GM21576 (cell line): ENCODE results near the gene HLF.

ENCODE experiments used
- ATAC-seq: cut with Tn5 transposase; IDR thresholded peaks from one replicate; pipeline ENCODE4 v1.9.1; 2021; ENCODE audit warnings: mild to moderate bottlenecking, moderate library complexity; ENCODE audit not compliant: unreplicated experiment

Gene HLF

DNA sequence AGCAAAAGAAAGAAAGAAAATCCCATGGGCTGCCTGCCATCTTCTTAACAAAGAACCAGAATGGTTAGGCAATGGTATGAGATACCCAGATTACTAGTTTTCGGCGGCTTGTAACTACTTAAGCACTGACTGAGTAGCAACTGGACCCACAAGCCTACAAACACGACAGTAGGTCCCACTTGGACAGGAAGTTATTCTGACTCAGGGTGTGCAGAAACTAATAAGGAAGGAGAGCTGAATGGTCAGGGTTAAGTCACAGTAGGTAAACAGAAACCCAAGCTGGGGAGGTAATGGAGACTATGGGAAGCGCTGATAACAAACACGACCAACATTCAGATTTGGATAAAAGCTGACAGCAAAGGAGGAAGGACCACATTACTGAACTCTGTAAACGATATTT, 10.4 kb upstream of the HLF start:
- ATAC-seq = no peak

DNA sequence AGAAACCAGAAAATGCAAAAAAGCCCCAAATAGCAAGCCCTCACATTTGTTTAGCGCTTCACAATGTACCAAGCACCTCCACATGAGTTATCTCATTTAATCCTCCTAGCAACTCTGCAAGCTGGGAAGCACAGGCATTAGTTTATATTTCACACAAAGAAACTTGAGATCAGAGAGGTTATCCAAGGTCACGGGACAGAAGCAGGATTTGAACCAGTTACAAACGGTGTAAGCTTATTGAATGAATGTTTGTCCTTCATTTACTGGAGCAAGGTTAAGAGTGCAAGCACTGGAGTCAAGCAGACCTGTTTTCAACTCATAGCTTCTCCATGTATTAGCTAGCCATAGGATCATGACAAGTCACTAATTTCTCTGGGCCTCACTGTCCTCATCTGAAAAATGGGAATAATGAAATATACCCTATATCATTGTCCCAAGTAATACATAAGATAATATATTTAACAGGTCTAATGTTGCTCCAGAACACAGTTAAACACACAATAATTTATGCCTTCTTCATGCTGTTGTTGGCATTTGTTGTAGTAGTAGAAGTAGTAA, 6.1 kb upstream of the HLF start:
- no peak for ATAC-seq

DNA sequence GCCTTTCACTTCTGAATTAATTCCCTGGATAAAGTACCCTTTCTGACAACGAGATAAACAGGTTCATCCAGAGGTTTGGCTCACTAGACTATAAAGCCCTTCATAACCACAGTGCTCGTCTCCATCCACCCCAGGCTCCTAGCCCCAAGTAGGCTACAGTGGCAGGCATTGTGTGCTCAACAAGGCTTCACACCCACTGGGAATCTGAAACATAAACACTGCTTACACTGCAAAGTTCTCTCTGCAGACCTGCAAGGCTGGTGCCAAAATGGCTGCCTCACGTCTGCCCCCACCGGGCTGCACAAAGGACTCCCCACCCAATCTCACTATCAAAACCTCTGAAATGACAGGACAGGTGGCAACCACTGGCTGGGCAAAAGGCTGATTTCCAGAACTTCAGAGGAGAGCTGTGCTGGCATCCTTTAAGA, 5.1 kb upstream of the HLF start:
- no peak for ATAC-seq

DNA sequence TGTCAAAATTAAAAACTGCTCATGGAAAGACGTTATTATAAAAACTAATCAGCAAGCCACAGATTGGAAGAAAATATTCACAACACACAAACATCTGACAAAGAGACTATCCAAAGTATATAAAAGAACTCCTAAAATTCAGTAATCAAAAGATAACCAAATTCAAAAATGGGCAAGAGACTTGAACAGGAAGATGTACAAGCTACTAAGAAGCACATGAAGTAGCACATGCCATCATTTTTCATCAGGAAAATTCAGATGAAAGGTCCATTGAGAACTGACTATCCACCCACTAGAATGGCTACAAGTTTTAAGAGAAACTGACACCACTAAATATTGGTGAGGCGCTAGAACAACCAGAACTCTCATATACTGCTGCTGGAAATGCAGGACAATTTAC, 3.4 kb upstream of the HLF start:
- ATAC-seq = no peak

DNA sequence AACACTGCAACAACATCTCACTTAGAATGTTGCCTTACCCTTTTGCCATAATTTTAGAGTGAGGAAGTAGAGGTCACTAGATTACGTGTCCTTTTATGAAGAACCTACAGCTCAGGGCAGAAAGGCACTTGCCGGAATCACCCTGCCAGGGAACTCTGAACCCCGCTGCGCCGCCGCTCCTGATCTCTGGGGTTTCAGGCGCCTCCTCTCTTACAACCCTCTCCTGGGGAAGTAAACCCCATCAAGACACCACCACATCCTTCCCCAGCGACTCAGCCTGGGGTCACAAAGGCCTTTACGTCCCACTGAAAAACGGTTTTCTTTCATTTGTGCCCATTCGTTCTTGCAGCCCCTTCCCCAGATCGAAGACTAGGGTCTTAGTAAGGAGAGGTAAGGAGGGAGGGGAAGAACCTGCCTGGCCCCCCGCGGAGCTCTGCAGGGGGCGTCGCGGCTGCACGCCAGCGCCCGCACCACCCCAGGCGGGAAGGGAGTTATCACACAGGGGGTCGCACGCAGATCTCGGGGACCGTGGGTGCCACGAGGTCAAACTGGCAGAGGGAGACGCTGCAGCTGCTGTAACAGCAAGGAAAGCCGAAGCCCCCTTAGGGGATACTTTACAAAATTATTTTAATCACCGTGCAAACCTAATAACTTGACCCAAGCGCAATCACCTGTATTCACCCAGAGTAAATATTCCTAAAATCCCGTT, 1.0 kb upstream of the HLF start:
- ATAC-seq = no peak

DNA sequence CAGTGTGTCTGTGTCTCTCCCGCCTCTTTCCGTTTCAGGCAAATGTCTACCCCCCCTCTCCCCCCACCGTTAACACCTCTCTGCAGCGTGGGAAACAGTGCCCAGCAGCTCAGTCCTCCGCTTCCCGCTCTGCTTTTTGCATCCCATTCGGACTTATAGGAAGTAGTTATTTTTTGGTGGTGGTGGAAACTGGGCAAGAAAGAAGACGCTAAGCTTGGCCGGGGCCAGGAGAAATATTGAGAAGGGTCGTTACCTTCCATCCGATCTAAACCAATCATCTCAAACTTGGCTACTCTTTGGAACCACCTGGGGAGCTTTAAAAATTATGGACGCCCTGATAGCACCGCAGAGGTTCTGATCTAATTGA, 499 bp upstream of the HLF start:
- no peak for ATAC-seq

DNA sequence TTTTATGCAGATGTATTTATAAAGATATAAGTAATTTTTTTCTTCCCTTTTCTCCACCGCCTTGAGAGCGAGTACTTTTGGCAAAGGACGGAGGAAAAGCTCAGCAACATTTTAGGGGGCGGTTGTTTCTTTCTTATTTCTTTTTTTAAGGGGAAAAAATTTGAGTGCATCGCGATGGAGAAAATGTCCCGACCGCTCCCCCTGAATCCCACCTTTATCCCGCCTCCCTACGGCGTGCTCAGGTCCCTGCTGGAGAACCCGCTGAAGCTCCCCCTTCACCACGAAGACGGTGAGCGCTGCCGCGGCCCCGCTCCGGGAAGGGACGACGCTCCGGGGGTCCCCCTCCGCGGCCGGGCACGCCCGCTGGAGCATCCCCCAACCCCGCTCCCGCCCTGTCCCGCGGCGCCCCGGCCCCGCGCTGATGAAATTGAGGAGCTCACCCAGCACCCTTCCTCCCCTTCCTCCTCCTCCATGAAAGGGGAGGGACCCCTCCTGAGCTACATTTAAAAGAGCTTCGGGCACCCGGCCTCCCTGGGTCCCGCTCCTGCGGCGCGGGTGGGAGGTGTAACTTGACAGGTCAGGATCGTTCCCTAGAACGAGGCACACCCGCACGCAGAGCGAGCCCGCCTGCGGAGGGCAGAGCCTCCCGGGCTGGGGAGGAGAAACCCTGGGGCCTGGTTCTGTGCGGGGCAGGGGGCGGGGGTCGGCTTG, 706 bp downstream of the HLF start:
- no peak for ATAC-seq

DNA sequence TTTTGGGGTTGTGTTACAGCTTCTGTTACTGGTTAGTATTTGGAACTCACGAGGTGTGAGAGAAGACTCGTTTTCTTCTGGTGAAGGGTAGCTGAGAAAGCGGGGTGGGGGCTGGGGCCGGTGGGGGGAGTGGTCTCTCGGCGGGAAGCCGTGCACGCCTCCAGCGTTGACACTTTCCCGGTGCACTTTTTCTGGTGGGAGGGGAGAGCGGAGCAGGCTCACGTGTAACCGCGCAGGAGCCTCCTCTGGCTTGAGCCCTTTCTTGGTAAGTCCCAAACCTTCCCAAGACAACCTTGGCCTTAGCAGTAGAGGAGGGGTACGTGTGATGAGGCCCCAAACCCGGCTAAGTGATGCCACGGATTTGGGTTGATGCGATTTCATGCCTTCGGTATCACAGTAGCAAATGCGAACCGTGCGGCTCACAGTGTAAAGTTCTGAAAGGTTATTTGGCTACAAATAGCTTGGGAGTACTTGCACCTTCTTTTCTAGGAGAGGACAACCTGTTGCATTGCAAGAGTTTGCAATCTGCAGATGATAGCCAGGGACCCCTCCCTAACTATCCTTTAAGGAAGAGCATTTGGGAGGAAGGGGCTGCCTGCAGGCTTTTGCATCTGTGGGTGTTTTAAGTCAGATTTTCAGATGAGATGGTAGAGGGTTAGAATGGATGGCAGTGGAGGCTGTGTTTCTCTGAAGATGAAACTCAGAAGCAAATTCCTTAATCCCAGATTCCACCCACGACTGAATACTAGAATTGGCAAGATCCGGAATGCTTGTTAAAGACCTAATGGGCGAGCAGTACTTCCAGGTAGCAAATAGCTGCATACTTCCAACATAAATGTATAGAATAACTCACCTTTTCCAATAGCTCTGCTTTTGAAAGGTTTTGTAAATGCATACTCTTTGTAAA, 1.5 kb downstream of the HLF start:
- no peak for ATAC-seq

DNA sequence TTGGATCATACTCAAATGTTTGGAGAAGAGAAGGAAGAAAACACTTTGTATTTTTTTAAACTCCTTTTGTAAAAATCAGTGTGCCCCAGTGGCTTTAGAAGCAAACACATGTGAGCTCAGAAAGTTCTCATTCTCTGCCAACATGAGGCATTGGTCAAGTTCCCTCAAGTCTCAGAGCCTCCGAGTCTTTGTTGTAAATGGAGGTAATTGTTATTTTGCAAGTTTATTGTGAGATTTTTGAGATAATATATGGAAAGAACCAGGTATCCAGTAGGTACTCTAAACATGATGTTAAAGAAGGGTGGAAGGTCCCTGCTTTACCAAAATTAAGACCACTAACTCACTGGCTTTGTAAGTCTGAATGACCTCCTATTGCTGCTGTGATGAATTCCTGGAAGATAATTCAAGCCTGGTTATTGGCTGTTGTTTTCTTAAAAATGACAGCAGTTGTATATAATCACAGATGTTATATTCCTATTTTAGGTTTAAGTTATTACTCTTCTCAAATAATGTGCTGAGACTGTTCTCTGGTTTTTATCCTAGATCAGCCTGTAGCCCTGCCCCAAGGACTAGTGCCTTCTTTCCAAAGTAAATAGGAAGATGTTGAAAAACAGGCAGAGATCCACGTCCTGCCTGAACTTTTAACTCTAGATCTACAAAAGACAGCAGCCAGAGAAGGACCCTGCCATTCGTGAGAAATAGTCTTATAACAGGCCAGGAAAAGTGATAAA, 2.4 kb downstream of the HLF start:
- ATAC-seq = no peak

DNA sequence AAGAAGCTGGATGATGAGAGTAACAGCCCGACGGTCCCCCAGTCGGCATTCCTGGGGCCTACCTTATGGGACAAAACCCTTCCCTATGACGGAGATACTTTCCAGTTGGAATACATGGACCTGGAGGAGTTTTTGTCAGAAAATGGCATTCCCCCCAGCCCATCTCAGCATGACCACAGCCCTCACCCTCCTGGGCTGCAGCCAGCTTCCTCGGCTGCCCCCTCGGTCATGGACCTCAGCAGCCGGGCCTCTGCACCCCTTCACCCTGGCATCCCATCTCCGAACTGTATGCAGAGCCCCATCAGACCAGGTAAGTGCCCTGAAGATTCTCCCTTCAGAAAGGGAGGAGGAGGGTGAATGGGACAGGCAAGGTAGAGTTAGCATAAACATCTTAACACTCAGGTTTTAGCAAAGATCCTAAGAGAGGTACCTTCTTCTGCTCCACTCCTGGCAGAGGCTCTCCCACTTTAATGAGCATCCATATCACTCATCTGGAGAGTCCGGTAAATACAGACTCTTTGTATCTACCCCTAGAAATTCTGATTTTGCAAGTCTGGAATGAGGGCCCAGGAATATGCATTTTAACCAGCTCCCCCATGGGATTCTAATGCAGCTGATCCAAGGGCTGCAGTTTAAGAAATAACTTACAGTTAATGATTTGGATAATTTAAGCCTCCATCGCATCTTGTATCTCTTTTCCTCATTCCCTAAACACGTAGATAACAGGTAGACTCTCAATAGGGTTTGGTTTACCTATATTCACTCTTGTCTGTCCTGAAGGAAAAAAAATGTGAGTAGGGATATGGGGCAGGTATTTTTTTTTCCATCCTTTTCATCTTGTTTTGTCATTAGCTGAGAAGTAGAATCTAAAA, 3.3 kb downstream of the HLF start:
- no peak for ATAC-seq

DNA sequence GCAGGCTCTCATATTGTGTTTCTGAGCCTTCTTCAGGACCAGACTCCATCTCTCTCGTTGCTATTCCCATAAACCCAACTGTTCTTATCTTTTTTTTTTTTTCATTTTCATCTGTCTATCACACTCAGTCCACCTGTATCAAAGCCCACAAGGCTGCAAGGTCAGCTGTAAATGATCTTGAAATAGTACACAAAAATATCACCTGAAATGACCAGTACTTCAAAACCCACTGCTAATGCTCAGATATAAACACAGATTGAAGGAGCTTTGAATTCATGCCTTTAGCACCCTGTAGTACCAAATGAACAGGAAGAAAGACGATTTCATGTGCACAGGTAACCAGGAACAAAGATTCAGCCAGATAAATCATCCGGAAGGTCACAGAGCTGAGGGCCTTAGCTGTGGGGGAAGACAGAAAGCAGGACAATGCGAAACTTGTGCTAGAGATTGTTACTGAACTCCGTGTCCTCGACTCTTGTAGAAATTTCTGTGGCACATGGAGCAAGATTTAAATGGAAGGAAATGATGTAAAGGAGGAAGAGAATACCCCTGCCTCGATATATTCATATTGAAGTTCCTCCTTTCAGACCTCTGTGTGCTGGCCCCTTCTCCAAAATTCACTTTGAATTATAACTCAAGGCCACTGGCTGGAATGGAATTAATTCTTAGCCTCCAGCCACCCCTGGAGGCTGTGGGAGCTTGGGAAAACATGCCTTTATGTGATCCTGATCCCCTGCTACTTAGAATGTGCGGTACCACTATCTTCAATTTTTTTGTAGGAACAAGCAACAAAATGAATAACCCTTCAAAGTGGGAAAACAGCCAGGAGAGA, 4.1 kb downstream of the HLF start:
- ATAC-seq = no peak

DNA sequence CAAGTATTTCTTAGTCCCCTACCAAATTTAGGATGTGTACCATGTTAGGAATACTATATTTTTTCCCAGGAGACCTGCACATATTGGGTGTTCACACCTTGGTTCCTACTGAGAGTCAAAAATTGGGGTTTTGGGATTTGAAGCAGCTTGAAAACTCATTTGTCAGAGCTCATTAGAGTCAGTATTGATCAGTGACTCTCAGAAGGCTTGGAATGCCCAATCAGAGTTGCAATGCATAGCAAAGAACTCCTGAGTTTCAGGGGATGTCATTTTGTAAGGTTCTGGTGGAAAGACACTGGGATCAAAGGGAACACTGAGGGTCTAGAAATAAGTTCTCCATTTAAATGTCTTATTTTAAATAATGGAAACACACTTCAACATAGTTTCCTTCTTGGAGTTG, 5.1 kb downstream of the HLF start:
- ATAC-seq = no peak

DNA sequence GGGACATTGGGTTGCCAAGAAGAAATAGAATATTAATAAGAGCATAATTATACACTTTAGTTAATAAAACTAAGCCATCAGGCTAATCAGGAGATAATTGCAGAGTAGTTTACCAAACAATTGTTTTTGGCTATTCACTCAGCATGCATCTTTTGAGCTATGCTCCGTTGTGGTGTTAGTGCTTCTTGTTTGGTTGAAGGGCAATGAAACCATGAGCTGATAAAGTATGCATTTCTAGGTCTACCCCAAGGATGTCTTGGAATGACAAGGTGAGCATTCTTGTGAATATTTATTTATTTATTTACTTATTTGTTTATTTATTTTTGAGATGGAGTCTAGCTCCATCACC, 6.4 kb downstream of the HLF start:
- no peak for ATAC-seq

DNA sequence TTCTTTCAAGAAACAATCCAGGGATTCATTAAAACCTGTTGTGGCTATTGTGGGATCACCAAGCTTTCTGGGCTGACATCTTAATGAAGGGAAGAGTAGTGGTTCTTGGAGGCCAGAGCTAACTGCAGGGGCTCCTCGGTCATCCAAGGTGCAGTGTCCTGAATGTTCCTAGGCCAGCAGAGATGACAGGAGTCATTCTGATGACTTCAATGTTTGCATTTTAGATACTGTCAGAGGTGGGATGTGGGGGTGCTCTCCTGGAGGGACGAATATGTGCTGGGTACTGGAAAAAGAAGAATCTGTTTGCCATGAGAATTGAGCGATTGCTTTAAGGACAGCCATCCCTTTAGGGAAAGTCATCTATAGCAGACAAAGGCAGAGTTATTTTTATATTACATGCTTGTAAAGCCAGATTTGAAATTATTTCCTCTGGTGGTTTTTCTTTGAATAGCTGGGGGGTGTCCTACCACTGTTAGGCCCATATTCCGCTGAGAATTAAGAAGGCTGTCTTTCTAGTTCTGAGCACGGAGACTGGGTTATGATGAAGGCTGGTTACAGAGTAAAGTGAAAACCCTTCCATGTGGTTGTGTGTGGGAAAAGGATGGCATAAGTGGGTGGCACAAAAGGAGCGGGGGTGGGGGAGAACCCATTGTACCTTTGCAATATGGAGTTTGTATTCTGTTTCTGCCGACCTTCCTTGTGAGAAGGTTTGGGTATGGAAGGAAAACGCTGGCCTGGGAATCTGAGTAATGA, 7.4 kb downstream of the HLF start:
- no peak for ATAC-seq

DNA sequence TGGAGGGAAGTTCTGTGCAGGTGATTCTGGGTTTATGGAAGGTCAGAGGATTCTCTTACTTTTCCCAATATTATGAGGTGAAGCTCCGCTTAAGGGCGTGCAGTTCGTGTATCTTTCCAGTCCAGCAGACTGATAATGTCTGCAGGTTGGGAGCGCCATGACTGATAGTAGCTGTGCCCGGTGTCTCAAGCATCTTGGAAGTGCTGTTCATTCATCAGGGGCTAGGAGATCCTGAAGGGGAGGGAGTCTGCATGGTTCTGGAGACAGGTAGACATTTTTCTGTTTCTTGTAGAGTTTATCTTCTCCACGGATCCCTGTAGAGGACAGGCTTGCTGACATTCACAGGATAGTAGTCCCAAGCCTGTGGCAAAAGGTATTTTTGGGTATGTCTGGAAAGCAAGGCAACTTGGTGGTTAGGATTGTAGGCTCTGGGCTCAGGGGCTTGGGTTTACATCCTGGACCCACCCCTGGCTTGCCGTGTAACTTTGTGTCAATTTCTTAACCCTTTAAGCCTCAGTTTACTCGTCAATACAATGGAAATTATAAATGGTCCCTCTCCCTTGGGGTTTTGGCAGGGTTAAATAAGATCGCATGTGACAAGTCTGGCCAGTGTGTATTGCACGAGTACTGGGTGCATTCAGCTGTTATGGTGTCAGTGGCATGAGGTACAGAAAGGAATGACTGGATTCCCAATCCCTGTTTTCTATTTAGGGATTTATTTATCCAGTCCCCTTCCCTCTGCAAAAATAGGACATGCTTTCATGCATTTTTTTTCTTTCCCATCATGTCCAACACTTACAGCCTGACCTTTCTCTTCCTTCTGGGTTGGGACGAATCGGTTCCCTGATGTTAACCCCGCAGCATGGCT, 8.2 kb downstream of the HLF start:
- no peak for ATAC-seq

DNA sequence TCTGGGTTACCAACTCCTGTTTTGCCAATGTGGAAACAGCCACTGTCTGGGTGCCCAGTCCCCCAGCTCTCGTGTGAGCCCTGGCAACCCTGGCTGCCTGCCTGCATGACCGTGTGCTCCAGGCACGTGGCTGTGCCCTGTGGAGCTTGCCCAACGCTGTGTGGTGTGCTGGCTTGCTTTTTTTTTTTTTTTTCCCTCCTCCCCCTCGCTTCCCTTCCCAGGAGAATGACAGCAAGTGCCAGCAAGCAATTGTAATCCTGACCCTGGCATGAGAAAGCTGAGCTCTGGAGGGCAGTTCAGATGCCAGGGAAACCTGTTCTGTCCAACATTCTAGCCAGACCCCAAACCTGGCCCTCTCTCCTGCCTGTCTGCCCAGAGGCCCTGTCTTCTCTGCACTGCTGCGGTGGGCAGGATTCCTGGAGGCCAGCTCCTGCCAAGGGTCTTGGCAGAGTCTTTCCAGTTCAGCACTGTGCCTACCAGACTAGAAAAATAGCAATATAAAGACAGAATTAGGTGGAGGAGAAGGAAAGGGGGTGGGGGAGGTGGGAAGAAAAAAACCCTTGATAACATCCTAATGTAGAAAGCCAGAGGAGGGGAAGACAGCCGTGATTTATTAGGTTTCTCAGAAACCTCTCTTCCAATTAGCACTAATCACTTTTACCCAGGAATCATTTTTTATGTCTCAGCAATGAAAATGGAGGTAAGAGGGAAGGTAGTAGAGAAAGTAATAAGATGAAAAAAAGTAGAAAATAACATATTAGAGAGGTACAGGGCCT, 9.0 kb downstream of the HLF start:
- no peak for ATAC-seq
